Thyroid gland (tissue), 4 donors: Measurements from ENCODE around the gene HCFC1. TPM values are rescaled to one million over a fixed set of nuclear protein-coding genes. Genes with fewer than 3 reads are reported as not detected.

ENCODE experiments used
- DNase-seq, 2 donors: peaks; one replicate each; pipeline ENCODE4 v3.0.0-alpha.2; 2019
- H3K27ac ChIP-seq, 3 donors: fragments of 200-600 bp; sonication (generic); 1 replicate in 2 of 3; 2 replicates in 1 of 3; pipeline ENCODE4 v1.5.1; 2016 to 2019; ENCODE audit warnings: mild to moderate bottlenecking in 1 of 3, moderate library complexity in 1 of 3
- H3K27me3 ChIP-seq: fragments of 200-600 bp; sonication (generic); one replicate; pipeline ENCODE4 v1.5.1; 2019
- H3K36me3 ChIP-seq, 2 donors: fragments of 200-600 bp; sonication (generic); one replicate each; pipeline ENCODE4 v1.5.1; 2016 to 2019
- H3K4me1 ChIP-seq, 2 donors: fragments of 200-600 bp; sonication (generic); one replicate each; pipeline ENCODE4 v1.5.1; 2017 to 2019
- H3K4me3 ChIP-seq, 3 donors: fragments of 200-600 bp; sonication (generic); replicated peaks in 1 of 3; 1 replicate in 2 of 3; 2 replicates in 1 of 3; pipeline ENCODE4 v1.5.1; 2016; ENCODE audit warnings: mild to moderate bottlenecking in 1 of 3
- H3K9me3 ChIP-seq: fragments of 200-600 bp; sonication (generic); one replicate; pipeline ENCODE4 v1.5.1; 2017
- POLR2A ChIP-seq, 2 donors: fragments of 450-650 bp; IDR thresholded peaks; one replicate each; pipeline ENCODE4 v1.6.1; 2017; ENCODE audit warnings: antibody characterized with exemption in 2 of 2, mild to moderate bottlenecking in 2 of 2, moderate library complexity in 1 of 2
- WGBS, 2 donors: methylation state at CpG; one replicate each; pipeline ENCODE4 v1.1.5; 2017; 5-methylcytosine and 5-hydroxymethylcytosine counted together
- intact Hi-C: fragments of 100-400 bp; cut with DNase I; formaldehyde crosslinking; loops from one replicate; pipeline ENCODE4 v1.15.1; 2023
- total RNA-seq, 4 donors: library from RNA; depleted of rRNA; stranded (reverse); fragments of >200 nt; gene quantifications; one replicate each; pipeline ENCODE4 v1.2.3, GENCODE V29; 2016
- TF ChIP-seq, protein P1 (sequence below), 6 experiments: fragments of 200-600 bp in 3 of 6; fragments of 450-650 bp in 3 of 6; sonication (generic) in 3 of 6; IDR thresholded peaks; one replicate each; pipeline ENCODE4 v1.5.1; 2016 to 2019; ENCODE audit warnings: antibody characterized with exemption in 6 of 6, mild to moderate bottlenecking in 2 of 6, inconsistent platforms in 1 of 6, moderate library complexity in 1 of 6

Gene HCFC1
- total RNA-seq, 4 donors from 2014 or later: 23.5 to 119 (median 52.3) TPM

DNA sequence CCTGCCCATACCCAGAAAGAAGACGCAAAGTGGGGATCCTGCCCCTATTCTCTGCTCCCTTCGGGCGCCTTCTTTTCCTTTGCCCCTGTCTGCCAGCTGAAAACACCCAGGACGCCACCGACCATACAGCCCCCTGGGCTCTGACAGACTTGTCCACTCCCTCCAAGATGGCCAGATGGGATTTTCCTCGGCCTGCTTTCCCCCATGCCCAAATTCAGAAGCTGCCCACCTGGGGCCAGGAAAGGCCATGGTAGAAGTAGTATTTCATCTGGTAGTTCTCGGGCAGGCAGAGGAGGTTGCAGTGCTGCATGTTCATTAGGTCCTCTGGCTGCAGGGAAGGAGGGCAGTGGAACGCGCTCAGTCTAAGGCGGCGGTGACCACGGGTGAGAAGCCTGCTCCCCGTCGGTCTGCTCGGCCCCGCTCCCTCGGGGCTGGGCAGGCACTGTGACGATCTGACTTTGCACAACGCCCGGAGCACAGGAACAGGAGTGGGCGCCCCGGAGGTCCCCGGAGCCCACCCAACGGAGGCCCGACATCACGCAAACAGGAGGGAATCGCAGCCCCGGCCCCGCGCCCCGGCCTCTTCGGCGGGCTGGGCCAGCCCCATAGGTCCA, 37.4 kb downstream of the HCFC1 start:
- Histone ChIP-seq H3K9me3 (no peaks in the 10 kb centered on the region), H3K36me3 (peaks cover 0 to 5% of the 10 kb centered on the region in 2 donors), H3K27me3 (no peaks in the 10 kb centered on the region), H3K4me1 (peaks cover 0 to 11% of the 10 kb centered on the region in 2 donors), H3K4me3 (peak overlapping the region; percentile 17 to 51 (median 47)), H3K27ac (no peak overlapping the region)
- intact Hi-C loops: loop anchor here (10.0 kb wide), 1 partner anchor 59 kb away; no protein-coding TSS in a partner anchor
- DNase-seq: no peak
- no peak for TF ChIP-seq POLR2A (IDR thresholded peaks at IDR 0.05)
- TF ChIP-seq, protein P1, sequence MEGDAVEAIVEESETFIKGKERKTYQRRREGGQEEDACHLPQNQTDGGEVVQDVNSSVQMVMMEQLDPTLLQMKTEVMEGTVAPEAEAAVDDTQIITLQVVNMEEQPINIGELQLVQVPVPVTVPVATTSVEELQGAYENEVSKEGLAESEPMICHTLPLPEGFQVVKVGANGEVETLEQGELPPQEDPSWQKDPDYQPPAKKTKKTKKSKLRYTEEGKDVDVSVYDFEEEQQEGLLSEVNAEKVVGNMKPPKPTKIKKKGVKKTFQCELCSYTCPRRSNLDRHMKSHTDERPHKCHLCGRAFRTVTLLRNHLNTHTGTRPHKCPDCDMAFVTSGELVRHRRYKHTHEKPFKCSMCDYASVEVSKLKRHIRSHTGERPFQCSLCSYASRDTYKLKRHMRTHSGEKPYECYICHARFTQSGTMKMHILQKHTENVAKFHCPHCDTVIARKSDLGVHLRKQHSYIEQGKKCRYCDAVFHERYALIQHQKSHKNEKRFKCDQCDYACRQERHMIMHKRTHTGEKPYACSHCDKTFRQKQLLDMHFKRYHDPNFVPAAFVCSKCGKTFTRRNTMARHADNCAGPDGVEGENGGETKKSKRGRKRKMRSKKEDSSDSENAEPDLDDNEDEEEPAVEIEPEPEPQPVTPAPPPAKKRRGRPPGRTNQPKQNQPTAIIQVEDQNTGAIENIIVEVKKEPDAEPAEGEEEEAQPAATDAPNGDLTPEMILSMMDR (IDR thresholded peaks at IDR 0.05): no peak
- WGBS, 2 donors: 6 to 26% methylated on average over 5 to 8 of the region's 33 CpGs

DNA sequence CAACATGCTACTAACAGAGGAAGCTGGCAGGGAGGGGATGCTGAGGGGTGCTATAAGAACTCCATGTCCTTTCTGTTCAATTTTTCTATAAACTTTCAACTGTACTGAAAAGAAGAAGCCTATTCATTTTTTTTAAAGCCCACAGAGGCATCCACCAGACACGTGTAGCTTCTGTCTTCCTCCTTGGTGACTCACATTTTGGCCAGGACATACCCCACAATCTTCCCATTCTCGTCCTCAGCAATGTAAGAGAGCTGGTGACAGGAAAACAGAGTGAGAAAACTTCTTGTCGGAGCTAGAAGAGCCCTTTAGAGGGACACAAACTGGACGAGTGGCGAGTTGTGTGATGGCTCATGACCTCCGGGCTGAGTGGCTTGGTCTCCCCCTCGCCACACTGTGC, 37.9 kb downstream of the HCFC1 start:
- H3K4me1 ChIP-seq: peaks cover 0 to 14% of the 10 kb centered on the region in 2 donors
- H3K9me3 ChIP-seq: no peaks in the 10 kb centered on the region
- peaks cover 0 to 5% of the 10 kb centered on the region in 2 donors for H3K36me3 ChIP-seq
- H3K27ac ChIP-seq: no peak overlapping the region
- WGBS, 2 donors: 36 to 41% methylated on average over 7 of the region's 7 CpGs
- TF ChIP-seq, protein P1 (IDR thresholded peaks at IDR 0.05): no peak
- no peak for TF ChIP-seq POLR2A (IDR thresholded peaks at IDR 0.05)
- DNase-seq: no peak
- H3K4me3 ChIP-seq: peak overlapping the region in 1 of 3 donors; percentile 51
- intact Hi-C loops: loop anchor here (10.0 kb wide), 1 partner anchor 59 kb away; no protein-coding TSS in a partner anchor
- H3K27me3 ChIP-seq: no peaks in the 10 kb centered on the region

DNA sequence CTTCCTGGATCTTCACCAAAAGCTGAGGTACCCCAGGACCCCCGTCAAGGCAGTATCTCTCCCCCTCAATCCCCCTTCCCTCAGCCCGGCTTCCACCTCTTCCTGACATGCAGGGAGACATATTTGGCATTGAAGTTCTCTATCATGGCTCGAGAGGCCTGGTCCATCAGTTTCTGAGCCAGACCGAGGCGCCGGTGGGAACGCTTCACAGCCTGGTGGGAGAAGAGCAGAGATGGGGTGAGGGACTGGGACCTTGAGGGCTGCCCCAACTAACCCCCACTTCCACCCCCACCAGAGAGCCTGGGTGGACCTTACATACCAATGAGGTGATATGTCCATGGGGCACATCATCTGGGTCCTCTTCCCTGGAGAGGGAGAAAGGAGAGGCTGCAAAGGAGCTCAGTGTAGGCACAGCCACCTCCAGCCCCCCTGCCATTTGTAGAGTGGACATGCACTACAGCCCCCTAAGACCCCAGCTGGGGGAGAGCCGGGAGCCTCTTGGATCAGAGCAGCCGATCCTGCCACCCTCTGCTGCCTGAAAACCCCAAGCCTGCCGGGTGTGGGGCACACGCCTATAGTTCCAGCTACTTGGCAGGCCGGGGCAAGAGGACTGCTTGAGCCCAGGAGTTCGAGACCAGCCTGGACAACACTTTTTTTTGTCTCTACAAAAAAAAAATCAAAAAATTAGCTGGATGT, 39.2 kb downstream of the HCFC1 start:
- no peak for DNase-seq
- Histone ChIP-seq H3K4me3 (no peak overlapping the region), H3K4me1 (peaks cover 3 to 19% of the 10 kb centered on the region in 2 donors), H3K9me3 (no peaks in the 10 kb centered on the region), H3K27me3 (no peaks in the 10 kb centered on the region), H3K27ac (no peak overlapping the region), H3K36me3 (peaks cover 0 to 5% of the 10 kb centered on the region in 2 donors)
- 94 to 96% methylated on average over 6 to 11 of the region's 13 CpGs for WGBS, 2 donors
- intact Hi-C loops: loop anchor here (10.0 kb wide), 1 partner anchor 58 kb away; no protein-coding TSS in a partner anchor
- TF ChIP-seq, protein P1 (IDR thresholded peaks at IDR 0.05): no peak
- no peak for TF ChIP-seq POLR2A (IDR thresholded peaks at IDR 0.05)

DNA sequence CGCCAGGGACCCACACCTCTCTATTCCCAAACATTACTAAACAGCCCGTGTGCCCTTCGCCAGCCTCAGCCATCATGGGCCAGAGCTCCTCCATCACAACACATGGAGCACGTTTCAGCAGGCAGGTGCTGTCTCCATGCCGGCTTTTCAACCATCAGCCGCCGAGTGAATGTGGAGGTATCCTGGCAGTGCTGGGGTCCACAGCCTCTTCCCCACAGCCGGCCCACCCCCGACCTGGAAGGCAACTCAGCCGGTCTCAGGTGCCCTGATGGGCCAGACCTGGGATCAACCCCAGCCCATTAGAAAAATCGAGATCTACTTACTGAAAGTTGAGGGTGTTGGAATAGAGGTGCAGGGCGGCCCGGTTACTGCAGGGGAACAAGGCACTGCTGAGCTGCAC, 39.9 kb downstream of the HCFC1 start:
- H3K27ac ChIP-seq: no peak overlapping the region
- DNase-seq: no peak
- no peaks in the 10 kb centered on the region for H3K9me3 ChIP-seq
- TF ChIP-seq, protein P1 (IDR thresholded peaks at IDR 0.05): no peak
- TF ChIP-seq POLR2A (IDR thresholded peaks at IDR 0.05): no peak
- WGBS, 2 donors: 87 to 95% methylated on average over 3 to 11 of the region's 13 CpGs
- H3K36me3 ChIP-seq: peaks cover 0 to 5% of the 10 kb centered on the region in 2 donors
- intact Hi-C loops: loop anchor here (10.0 kb wide), 1 partner anchor 57 kb away; no protein-coding TSS in a partner anchor
- H3K4me3 ChIP-seq: no peak overlapping the region
- H3K27me3 ChIP-seq: no peaks in the 10 kb centered on the region
- H3K4me1 ChIP-seq: peaks cover 4 to 26% of the 10 kb centered on the region in 2 donors

DNA sequence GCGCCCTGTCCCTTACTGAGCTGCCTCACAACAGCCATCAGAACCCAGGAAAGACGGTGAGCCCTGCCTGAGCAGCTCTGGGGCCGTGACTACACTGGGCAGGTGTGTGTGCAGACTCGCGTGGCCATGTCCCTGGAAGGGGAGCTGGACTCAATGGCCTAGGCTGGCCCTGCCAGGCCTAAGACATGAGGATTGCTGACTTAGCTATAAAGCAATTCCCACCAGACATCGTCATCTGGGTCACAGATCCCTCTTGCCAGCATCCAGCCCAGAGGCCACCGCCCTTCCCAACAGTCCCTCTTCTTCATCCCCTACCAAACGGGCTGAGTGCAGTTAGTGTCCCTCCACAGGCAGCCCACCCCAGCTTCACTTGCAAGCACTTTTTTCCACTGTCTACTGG, 40.5 kb downstream of the HCFC1 start:
- TF ChIP-seq, protein P1 (IDR thresholded peaks at IDR 0.05): no peak
- no peak for TF ChIP-seq POLR2A (IDR thresholded peaks at IDR 0.05)
- Histone ChIP-seq H3K27me3 (no peaks in the 10 kb centered on the region), H3K36me3 (peaks cover 0 to 5% of the 10 kb centered on the region in 2 donors), H3K4me1 (peaks cover 4 to 31% of the 10 kb centered on the region in 2 donors), H3K9me3 (no peaks in the 10 kb centered on the region), H3K27ac (no peak overlapping the region), H3K4me3 (no peak overlapping the region)
- 78 to 100% methylated on average over 2 to 4 of the region's 8 CpGs for WGBS, 2 donors
- intact Hi-C loops: loop anchor here (10.0 kb wide), 1 partner anchor 56 kb away; no protein-coding TSS in a partner anchor
- DNase-seq: no peak
